22Rv1 (cell line): Measurements from ENCODE around the gene ZNF776.

Experiments
- H3K27ac ChIP-seq: fragments of 450-650 bp; 2 replicates; pipeline ENCODE4 v1.5.1; 2017
- CTCF ChIP-seq: fragments of 450-650 bp; IDR thresholded peaks from 2 replicates; pipeline ENCODE4 v1.5.1; 2017; ENCODE audit warnings: mild to moderate bottlenecking
- ZFX ChIP-seq: fragments of 450-650 bp; IDR thresholded peaks from 2 replicates; pipeline ENCODE4 v1.6.1; 2017; ENCODE audit warnings: antibody characterized with exemption, borderline replicate concordance

Gene ZNF776

GRCh38 chr19:57746580-57747471, at the start of gene ZNF776:
Gene ZNF776, plus strand, starts transcription at chr19:57746815. Its CDS starts 244 bp downstream, at chr19:57747059.
- TF ChIP-seq ZFX (no peak), CTCF (no peak)
- H3K27ac ChIP-seq, result peak within 1 kb of the TSS; percentile 71

DNA sequence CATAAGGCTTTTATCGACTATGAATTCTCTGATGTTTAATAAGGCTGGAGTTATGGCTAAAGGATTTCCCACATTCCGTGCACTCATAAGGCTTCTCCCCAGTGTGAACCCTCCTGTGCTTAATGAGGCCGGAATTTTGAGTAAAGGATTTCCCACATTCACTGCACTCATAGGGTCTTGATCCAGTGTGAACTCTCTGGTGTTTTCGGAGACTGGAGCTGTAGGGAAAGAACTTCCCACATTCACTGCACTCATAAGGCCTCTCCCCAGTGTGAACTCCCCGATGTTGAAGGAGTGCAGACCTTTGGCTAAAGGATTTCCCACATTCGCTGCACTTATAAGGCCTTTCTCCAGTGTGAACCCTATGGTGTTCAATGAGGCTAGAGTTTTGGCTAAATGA, 45.0 kb upstream of the ZNF776 start:
- TF ChIP-seq CTCF (no peak), ZFX (no peak)
- H3K27ac ChIP-seq, result no peak overlapping the region

- TF ChIP-seq ZFX (no peak), CTCF (no peak)
- no peak overlapping the region for H3K27ac ChIP-seq
Observed at GRCh38 chr19:57706346-57706745, 40.3 kb upstream of the ZNF776 start.

- no peak within 1 kb of the TSS for H3K27ac ChIP-seq
- TF ChIP-seq CTCF, result no peak
- TF ChIP-seq ZFX, result no peak
Observed at GRCh38 chr19:57708641-57709361, 37.8 kb upstream of the ZNF776 start, which contains the start of gene ZNF154. Gene ZNF154, minus strand, starts transcription at chr19:57709204. Its CDS starts 233 bp downstream, at chr19:57708971.

GRCh38 chr19:57709616-57710015, 37.0 kb upstream of the ZNF776 start:
- no peak for TF ChIP-seq CTCF
- H3K27ac ChIP-seq, result no peak overlapping the region

DNA sequence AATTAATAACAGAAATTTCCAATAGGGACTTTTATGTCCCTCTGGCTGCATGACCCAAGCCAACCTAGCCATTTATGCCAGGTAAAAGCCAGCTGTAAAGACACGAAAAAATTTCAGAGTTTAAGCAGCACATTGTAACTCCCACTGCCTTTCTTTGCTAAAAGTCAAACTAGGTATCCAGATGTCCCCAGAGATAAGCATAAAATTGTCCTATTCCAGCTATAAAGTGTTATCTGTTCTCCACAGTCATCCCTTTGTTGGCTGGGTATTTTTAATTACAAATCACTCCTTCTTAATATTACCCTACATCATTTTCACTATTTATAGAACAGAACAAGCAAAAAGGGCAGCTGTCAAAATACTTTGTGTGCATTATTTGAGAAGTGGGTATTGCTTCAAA, 34.4 kb upstream of the ZNF776 start:
- TF ChIP-seq CTCF, result no peak
- no peak for TF ChIP-seq ZFX
- H3K27ac ChIP-seq, result no peak overlapping the region

GRCh38 chr19:57719424-57719823, 27.2 kb upstream of the ZNF776 start:
- no peak overlapping the region for H3K27ac ChIP-seq
- TF ChIP-seq CTCF, result no peak
- TF ChIP-seq ZFX, result no peak
